PC-3 (cell line): Measurements from ENCODE around the gene KCNN4. TPM values are rescaled to one million over a fixed set of nuclear protein-coding genes. Genes with fewer than 3 reads are reported as not detected.
A peak's percentile ranks its signal among the peaks of the same experiment; 100 is the strongest.
"Not testable (repeated sequence)": the region's sequence is repeated elsewhere in the genome, so short reads cannot be mapped to it uniquely, and the experiment has no call there.

Experiments
- ATAC-seq: fragments of 200-7000 bp; cut with Tn5 transposase; 2 replicates; pipeline ENCODE4 v1.9.1; 2020; ENCODE audit warnings: mild to moderate bottlenecking, moderate library complexity
- BruUV-seq: library from RNA; stranded (reverse); fragments of 400-500 nt; replicated peaks from 2 replicates; lab custom pipeline; 2021; lab: Mats Ljungman, UMichigan
- CTCF ChIA-PET: fragments of 300-600 bp; sonication (Branson Sonifier 250); formaldehyde crosslinking; loops from one replicate; lab custom pipeline; 2022; ENCODE audit warnings: antibody characterized with exemption; lab: Charles Lee
- POLR2A ChIA-PET: fragments of 300-600 bp; sonication (Branson Sonifier 250); formaldehyde crosslinking; loops from one replicate; lab custom pipeline; 2022; ENCODE audit warnings: antibody characterized with exemption; ENCODE audit not compliant: unreplicated experiment; lab: Charles Lee
- DNase-seq: peaks from one replicate; pipeline ENCODE4 v3.0.0-alpha.2; 2015
- H2AFZ ChIP-seq: fragments of 300-600 bp; sonication (generic); 2 replicates; pipeline ENCODE4 v1.6.0; 2016; ENCODE audit warnings: antibody characterized with exemption, low read length
- H3F3A ChIP-seq: fragments of 300-600 bp; sonication (generic); one replicate; pipeline ENCODE4 v1.6.0; 2017; ENCODE audit warnings: antibody characterized with exemption, low read length, control low read depth, mild to moderate bottlenecking; ENCODE audit not compliant: unreplicated experiment
- H3K27ac ChIP-seq: fragments of 300-600 bp; sonication (generic); 2 replicates; pipeline ENCODE4 v1.5.1; 2016; ENCODE audit warnings: mild to moderate bottlenecking, low read length
- H3K27me3 ChIP-seq: fragments of 300-600 bp; sonication (generic); 2 replicates; pipeline ENCODE4 v1.6.1; 2016; ENCODE audit warnings: low read length, mixed read lengths
- H3K36me3 ChIP-seq: fragments of 300-600 bp; sonication (generic); 2 replicates; pipeline ENCODE4 v1.6.1; 2016; ENCODE audit warnings: low read depth, mixed run types, low read length, mixed read lengths
- H3K4me1 ChIP-seq: fragments of 300-600 bp; sonication (generic); 2 replicates; pipeline ENCODE4 v1.5.1; 2016; ENCODE audit warnings: low read length; ENCODE audit not compliant: insufficient read depth
- H3K4me2 ChIP-seq: fragments of 300-600 bp; sonication (generic); 2 replicates; pipeline ENCODE4 v1.6.0; 2016; ENCODE audit warnings: low read length
- H3K4me3 ChIP-seq: fragments of 300-600 bp; sonication (generic); 2 replicates; pipeline ENCODE4 v1.5.1; 2016; ENCODE audit warnings: mild to moderate bottlenecking, low read length, mixed read lengths
- H3K79me2 ChIP-seq: fragments of 300-600 bp; sonication (generic); 2 replicates; pipeline ENCODE4 v1.6.1; 2017; ENCODE audit warnings: low read length, mixed read lengths
- H3K9ac ChIP-seq: fragments of 300-600 bp; sonication (generic); 2 replicates; pipeline ENCODE4 v1.6.0; 2016; ENCODE audit warnings: mild to moderate bottlenecking, low read length
- H3K9me2 ChIP-seq: fragments of 300-600 bp; sonication (generic); replicated peaks from 2 replicates; pipeline ENCODE4 v1.6.1; 2016; ENCODE audit warnings: mixed run types, low read length, mixed read lengths
- H3K9me3 ChIP-seq: fragments of 300-600 bp; sonication (generic); 2 replicates; pipeline ENCODE4 v1.6.1; 2016; ENCODE audit warnings: low read length, mixed read lengths
- H4K20me1 ChIP-seq: fragments of 300-600 bp; sonication (generic); 2 replicates; pipeline ENCODE4 v1.6.1; 2016; ENCODE audit warnings: low read length, mixed read lengths
- CTCF ChIP-seq: fragments of 300-600 bp; sonication (generic); conservative IDR thresholded peaks from 2 replicates; pipeline ENCODE4 v1.5.1; 2017; ENCODE audit warnings: antibody characterized with exemption, low read depth, mild to moderate bottlenecking, low read length
- EZH2 ChIP-seq: fragments of 300-600 bp; sonication (generic); IDR thresholded peaks from one replicate; pipeline ENCODE4 v1.6.1; 2017; ENCODE audit warnings: antibody characterized with exemption, mild to moderate bottlenecking, low read length; ENCODE audit not compliant: unreplicated experiment
- EZH2phosphoT487 ChIP-seq: fragments of 300-600 bp; sonication (generic); IDR thresholded peaks from 2 replicates; pipeline ENCODE4 v1.6.1; 2018; ENCODE audit warnings: mild to moderate bottlenecking, antibody characterized with exemption, low read length, borderline replicate concordance
- intact Hi-C: fragments of 100-400 bp; cut with micrococcal nuclease; formaldehyde crosslinking; loops from 2 replicates; pipeline ENCODE4 v1.9.0; 2023
- total RNA-seq: library from RNA; depleted of rRNA; stranded (reverse); fragments of >200 nt; gene quantifications from 2 replicates; pipeline ENCODE4 v1.2.3, GENCODE V29; 2014

KCNN4 gene
- total RNA-seq, 1 experiment from 2014 or later = 45.7 TPM

DNA sequence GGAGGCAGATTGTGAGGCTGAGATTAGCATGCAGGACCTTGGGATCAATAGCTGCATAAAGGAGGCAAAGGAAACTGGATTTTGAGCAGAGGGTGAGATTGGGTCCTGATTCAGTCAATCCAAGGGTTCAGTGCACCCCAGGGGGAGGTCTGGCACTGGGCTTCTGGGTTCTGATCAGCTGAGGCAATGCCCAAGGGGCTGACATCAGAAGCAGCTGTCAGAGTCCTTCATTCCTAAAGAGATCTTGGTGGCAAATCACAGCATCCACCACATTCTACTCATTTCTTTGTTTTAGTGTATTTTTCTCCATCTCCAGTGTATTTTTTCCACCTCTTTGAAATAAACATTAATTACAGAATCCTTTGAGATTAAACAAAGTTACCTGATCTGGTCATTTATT, 26.9 kb upstream of the KCNN4 start:
- no peaks in the 10 kb centered on the region for H3K79me2 ChIP-seq
- ChIA-PET POLR2A (interaction anchor here (0.5 kb wide), 1 partner anchor 39 kb away, joined by 4 read pairs; no protein-coding TSS in a partner anchor), CTCF (no interaction called here)
- TF ChIP-seq CTCF (no peak), EZH2 (no peak), EZH2phosphoT487 (no peak)
- H3K9me3 ChIP-seq = no peaks in the 10 kb centered on the region
- H3K27me3 ChIP-seq = no peaks in the 10 kb centered on the region
- H4K20me1 ChIP-seq = no peaks in the 10 kb centered on the region
- no peak overlapping the region for H3K4me2 ChIP-seq
- no peaks in the 10 kb centered on the region for H3F3A ChIP-seq
- ATAC-seq = no peak
- H3K4me3 ChIP-seq = no peak overlapping the region
- no peaks in the 10 kb centered on the region for H3K9me2 ChIP-seq
- BruUV-seq = no TSS peak
- no peak overlapping the region for H2AFZ ChIP-seq
- H3K27ac ChIP-seq = no peak overlapping the region
- no peak for DNase-seq
- H3K4me1 ChIP-seq = no peaks in the 10 kb centered on the region; the same call in 1 of the 2 replicates
- intact Hi-C loops = loop anchor here (2.0 kb wide), 1 partner anchor 63 kb away; no protein-coding TSS in a partner anchor
- no peak overlapping the region for H3K9ac ChIP-seq
- no peaks in the 10 kb centered on the region for H3K36me3 ChIP-seq

GRCh38 chr19:43806848-43807247, 26.1 kb upstream of the KCNN4 start:
- H3K4me2 ChIP-seq = no peak overlapping the region
- ChIA-PET POLR2A (interaction anchor here (0.5 kb wide), 1 partner anchor 38 kb away, joined by 4 read pairs; no protein-coding TSS in a partner anchor), CTCF (no interaction called here)
- H3K36me3 ChIP-seq = no peaks in the 10 kb centered on the region
- no peaks in the 10 kb centered on the region for H3F3A ChIP-seq
- no TSS peak for BruUV-seq
- no peak overlapping the region for H3K27ac ChIP-seq
- TF ChIP-seq CTCF (no peak), EZH2phosphoT487 (no peak), EZH2 (no peak)
- intact Hi-C loops = no loop called here
- no peak overlapping the region for H3K9ac ChIP-seq
- no peaks in the 10 kb centered on the region for H3K9me3 ChIP-seq
- H2AFZ ChIP-seq = no peak overlapping the region
- peak; percentile 70 for DNase-seq
- peak; percentile 80 for ATAC-seq
- H3K4me1 ChIP-seq = no peaks in the 10 kb centered on the region; the same call in 1 of the 2 replicates
- H3K79me2 ChIP-seq = no peaks in the 10 kb centered on the region
- no peaks in the 10 kb centered on the region for H3K9me2 ChIP-seq
- H4K20me1 ChIP-seq = no peaks in the 10 kb centered on the region
- no peaks in the 10 kb centered on the region for H3K27me3 ChIP-seq
- no peak overlapping the region for H3K4me3 ChIP-seq

- POLR2A ChIA-PET, H3K9me3 ChIP-seq, intact Hi-C loops, H3K9ac ChIP-seq, H4K20me1 ChIP-seq, H3K9me2 ChIP-seq, H3K36me3 ChIP-seq, BruUV-seq, H3K27me3 ChIP-seq, H3K27ac ChIP-seq, H2AFZ ChIP-seq, DNase-seq, H3F3A ChIP-seq, CTCF ChIA-PET, ATAC-seq, H3K4me2 ChIP-seq, H3K4me1 ChIP-seq, H3K79me2 ChIP-seq, H3K4me3 ChIP-seq: not testable (repeated sequence)
These were observed 25.6 kb upstream of the KCNN4 start for GRCh38 chr19:43806401-43806800.
